ENCODE results near the gene ANKRD44.

ANKRD44 gene

DNA sequence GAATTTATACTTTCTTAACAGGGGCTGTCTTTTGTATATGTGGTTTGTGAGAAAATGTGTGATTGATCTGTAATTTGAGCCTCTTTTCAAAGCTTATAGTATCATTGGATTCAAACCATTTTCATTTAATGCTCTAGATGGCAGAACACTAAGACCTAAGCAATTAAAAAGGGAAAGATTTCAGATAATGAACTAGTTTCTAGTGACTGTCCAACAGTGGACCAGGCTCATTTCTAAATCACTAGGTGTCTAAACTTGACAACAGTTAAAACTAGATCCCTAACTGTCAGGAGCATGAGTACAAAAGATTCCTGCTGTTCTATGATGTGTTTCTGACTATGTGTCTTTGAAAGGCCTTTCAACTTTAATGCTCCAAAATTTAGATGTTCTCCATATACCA lies 54.6 kb downstream of the ANKRD44 start:
- peaks cover 65% of the 10 kb centered on the region for H3K79me2 ChIP-seq (ENCODE audit: control insufficient read depth, low read length)
- peaks cover 19% of the 10 kb centered on the region for H3K36me3 ChIP-seq (ENCODE audit: control insufficient read depth, low read length)
- H3K4me1 ChIP-seq (ENCODE audit: control insufficient read depth, low read length) = peaks cover 52% of the 10 kb centered on the region
- peak overlapping the region; percentile 56 for H3K4me2 ChIP-seq (ENCODE audit: low read length)
- peak overlapping the region; percentile 54 for H3K4me3 ChIP-seq (ENCODE audit: low read length)
- TF ChIP-seq EZH2phosphoT487 (IDR thresholded peaks at IDR 0.05; ENCODE audit: borderline replicate concordance, low read length) = no peak
- TF ChIP-seq, protein P1, sequence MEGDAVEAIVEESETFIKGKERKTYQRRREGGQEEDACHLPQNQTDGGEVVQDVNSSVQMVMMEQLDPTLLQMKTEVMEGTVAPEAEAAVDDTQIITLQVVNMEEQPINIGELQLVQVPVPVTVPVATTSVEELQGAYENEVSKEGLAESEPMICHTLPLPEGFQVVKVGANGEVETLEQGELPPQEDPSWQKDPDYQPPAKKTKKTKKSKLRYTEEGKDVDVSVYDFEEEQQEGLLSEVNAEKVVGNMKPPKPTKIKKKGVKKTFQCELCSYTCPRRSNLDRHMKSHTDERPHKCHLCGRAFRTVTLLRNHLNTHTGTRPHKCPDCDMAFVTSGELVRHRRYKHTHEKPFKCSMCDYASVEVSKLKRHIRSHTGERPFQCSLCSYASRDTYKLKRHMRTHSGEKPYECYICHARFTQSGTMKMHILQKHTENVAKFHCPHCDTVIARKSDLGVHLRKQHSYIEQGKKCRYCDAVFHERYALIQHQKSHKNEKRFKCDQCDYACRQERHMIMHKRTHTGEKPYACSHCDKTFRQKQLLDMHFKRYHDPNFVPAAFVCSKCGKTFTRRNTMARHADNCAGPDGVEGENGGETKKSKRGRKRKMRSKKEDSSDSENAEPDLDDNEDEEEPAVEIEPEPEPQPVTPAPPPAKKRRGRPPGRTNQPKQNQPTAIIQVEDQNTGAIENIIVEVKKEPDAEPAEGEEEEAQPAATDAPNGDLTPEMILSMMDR (IDR thresholded peaks at IDR 0.05; ENCODE audit: low read depth, low read length, poor library complexity, severe bottlenecking) = peak; percentile 23
- H3K27ac ChIP-seq (ENCODE audit: low read depth, low read length) = peak overlapping the region; percentile 70
- H3F3A ChIP-seq (ENCODE audit: control insufficient read depth, insufficient read depth) = peaks cover 17% of the 10 kb centered on the region
- no peaks in the 10 kb centered on the region for H3K9me2 ChIP-seq (replicated peaks; ENCODE audit: control insufficient read depth, low read length)
- no peaks in the 10 kb centered on the region for H3K27me3 ChIP-seq (ENCODE audit: control insufficient read depth, low read length)
- no peaks in the 10 kb centered on the region for H4K20me1 ChIP-seq (ENCODE audit: control insufficient read depth, insufficient read depth, low read depth, low read length)
- no peaks in the 10 kb centered on the region for H3K9me3 ChIP-seq (ENCODE audit: control insufficient read depth, insufficient read depth, low read length)

DNA sequence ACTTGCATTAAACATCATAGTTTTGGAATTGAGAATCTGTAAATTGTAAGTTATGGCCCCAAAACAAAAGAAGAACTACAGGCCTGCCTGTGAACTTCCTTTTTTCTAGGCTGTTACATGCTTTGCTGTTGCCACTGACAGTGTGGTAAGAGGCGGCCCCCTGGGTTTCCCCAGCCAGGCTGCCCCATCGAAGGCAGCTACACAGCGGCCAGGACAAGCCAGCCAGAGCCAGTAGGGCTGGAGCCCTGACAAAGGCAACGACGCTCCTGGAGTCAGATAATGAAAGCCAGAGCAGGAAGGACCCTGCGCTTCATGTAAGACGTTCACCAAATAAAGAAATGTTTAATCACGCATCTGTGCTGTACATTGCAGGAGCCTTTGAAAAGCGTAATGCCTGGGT lies 55.0 kb downstream of the ANKRD44 start:
- Histone ChIP-seq H3K27ac (ENCODE audit: low read depth, low read length) (peak overlapping the region; percentile 70), H3K36me3 (ENCODE audit: control insufficient read depth, low read length) (peaks cover 19% of the 10 kb centered on the region), H3K4me3 (ENCODE audit: low read length) (peak overlapping the region; percentile 54), H3K27me3 (ENCODE audit: control insufficient read depth, low read length) (no peaks in the 10 kb centered on the region), H3K9me3 (ENCODE audit: control insufficient read depth, insufficient read depth, low read length) (no peaks in the 10 kb centered on the region), H3K4me2 (ENCODE audit: low read length) (peak overlapping the region; percentile 56), H3K79me2 (ENCODE audit: control insufficient read depth, low read length) (peaks cover 65% of the 10 kb centered on the region), H3K4me1 (ENCODE audit: control insufficient read depth, low read length) (peaks cover 52% of the 10 kb centered on the region), H4K20me1 (ENCODE audit: control insufficient read depth, insufficient read depth, low read depth, low read length) (no peaks in the 10 kb centered on the region), H3K9me2 (replicated peaks; ENCODE audit: control insufficient read depth, low read length) (no peaks in the 10 kb centered on the region), H3F3A (ENCODE audit: control insufficient read depth, insufficient read depth) (peaks cover 17% of the 10 kb centered on the region)
- TF ChIP-seq, protein P1 (IDR thresholded peaks at IDR 0.05; ENCODE audit: low read depth, low read length, poor library complexity, severe bottlenecking) = no peak
- no peak for TF ChIP-seq EZH2phosphoT487 (IDR thresholded peaks at IDR 0.05; ENCODE audit: borderline replicate concordance, low read length)

DNA sequence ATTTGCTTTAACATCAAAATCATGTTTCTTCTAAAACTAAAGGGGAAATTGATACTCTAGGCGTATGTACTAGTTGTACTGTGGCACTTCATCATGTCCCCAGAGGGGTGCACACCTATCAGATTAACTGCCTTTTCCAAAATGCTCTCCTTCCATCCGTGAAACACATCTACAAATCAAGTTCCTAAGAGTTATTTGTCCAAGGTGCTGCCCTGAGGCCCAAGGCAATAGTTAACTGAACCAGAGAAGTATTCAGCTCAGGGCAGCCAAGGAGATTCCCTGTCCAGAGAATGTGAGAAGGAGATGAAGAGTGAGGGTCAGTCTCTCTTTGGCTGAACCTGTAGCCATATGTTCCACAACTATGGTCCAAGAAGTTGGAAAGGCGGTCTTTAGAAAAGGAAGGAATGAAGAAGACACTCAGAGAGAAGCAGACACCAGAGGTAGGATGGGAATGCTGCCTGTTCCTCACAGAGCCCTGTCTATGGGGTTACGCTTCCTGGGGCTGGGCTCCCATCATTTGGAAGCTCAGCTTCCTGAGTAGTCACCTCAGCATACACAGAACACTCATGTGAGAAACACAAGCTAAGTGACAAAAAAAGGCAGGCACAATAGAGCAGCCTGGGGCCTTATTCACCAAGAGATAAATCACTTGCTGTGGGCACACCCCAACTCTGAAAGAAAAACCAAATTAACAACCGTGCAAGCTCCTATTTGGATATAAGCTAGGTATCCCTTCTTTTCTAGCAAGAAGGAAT lies 55.6 kb downstream of the ANKRD44 start:
- peaks cover 70% of the 10 kb centered on the region for H3K79me2 ChIP-seq (ENCODE audit: control insufficient read depth, low read length)
- peak overlapping the region; percentile 70 for H3K27ac ChIP-seq (ENCODE audit: low read depth, low read length)
- no peaks in the 10 kb centered on the region for H3K27me3 ChIP-seq (ENCODE audit: control insufficient read depth, low read length)
- TF ChIP-seq, protein P1 (IDR thresholded peaks at IDR 0.05; ENCODE audit: low read depth, low read length, poor library complexity, severe bottlenecking) = no peak
- no peak for TF ChIP-seq EZH2phosphoT487 (IDR thresholded peaks at IDR 0.05; ENCODE audit: borderline replicate concordance, low read length)
- no peaks in the 10 kb centered on the region for H4K20me1 ChIP-seq (ENCODE audit: control insufficient read depth, insufficient read depth, low read depth, low read length)
- peak overlapping the region; percentile 56 for H3K4me2 ChIP-seq (ENCODE audit: low read length)
- H3K9me2 ChIP-seq (replicated peaks; ENCODE audit: control insufficient read depth, low read length) = no peaks in the 10 kb centered on the region
- H3K4me1 ChIP-seq (ENCODE audit: control insufficient read depth, low read length) = peaks cover 55% of the 10 kb centered on the region
- peak overlapping the region; percentile 54 for H3K4me3 ChIP-seq (ENCODE audit: low read length)
- no peaks in the 10 kb centered on the region for H3K9me3 ChIP-seq (ENCODE audit: control insufficient read depth, insufficient read depth, low read length)
- H3K36me3 ChIP-seq (ENCODE audit: control insufficient read depth, low read length) = peaks cover 23% of the 10 kb centered on the region
- peaks cover 17% of the 10 kb centered on the region for H3F3A ChIP-seq (ENCODE audit: control insufficient read depth, insufficient read depth)

All from DOHH2 (cell line).